ENCODE results near the gene MLH3. TPM values are rescaled to one million over a fixed set of nuclear protein-coding genes. Genes with fewer than 3 reads are reported as not detected.
A peak's percentile ranks its signal among the peaks of the same experiment; 100 is the strongest.

Gene MLH3
- total RNA-seq, 2 donors from 2014 or later, result 23.3 to 29.6 TPM

- intact Hi-C loops (cut with DNase I), result no loop called here
- WGBS, result 78% methylated on average over 3 of the region's 3 CpGs
These were observed 45.9 kb downstream of the MLH3 start for GRCh38 chr14:75005357-75005756.

GRCh38 chr14:75003250-75004027 is 47.8 kb downstream of the MLH3 start:
- Histone ChIP-seq H3K27me3 (replicated peaks; ENCODE audit: insufficient read depth) (no peaks in the 10 kb centered on the region), H3K4me3 (peak overlapping the region; percentile 53 to 67), H3K36me3 (peaks cover 2 to 4% of the 10 kb centered on the region in 2 donors), H3K9me3 (no peaks in the 10 kb centered on the region), H3K4me1 (replicated peaks) (peaks cover 8% of the 10 kb centered on the region), H3K27ac (peak overlapping the region; percentile 67 to 80)
- no peak for TF ChIP-seq CTCF (IDR thresholded peaks at IDR 0.05)
- no peak for TF ChIP-seq POLR2AphosphoS5 (IDR thresholded peaks at IDR 0.05)
- TF ChIP-seq POLR2A (IDR thresholded peaks at IDR 0.05), result no peak
- no peak for DNase-seq (ENCODE audit: low spot score)
- intact Hi-C loops (cut with DNase I), result loop anchor here (5.0 kb wide), 1 partner anchor 56 kb away; no protein-coding TSS in a partner anchor
- 9% methylated on average over 18 of the region's 18 CpGs for WGBS

More at GRCh38 chr14:75005357-75005756, 45.9 kb downstream of the MLH3 start:
- no peak overlapping the region for H3K27ac ChIP-seq
- no peak overlapping the region for H3K4me3 ChIP-seq
- H3K36me3 ChIP-seq, result peaks cover 2 to 4% of the 10 kb centered on the region in 2 donors
- H3K4me1 ChIP-seq (replicated peaks), result peaks cover 8% of the 10 kb centered on the region
- no peak for DNase-seq (ENCODE audit: low spot score)
- no peak for TF ChIP-seq POLR2AphosphoS5 (IDR thresholded peaks at IDR 0.05)
- no peak for TF ChIP-seq CTCF (IDR thresholded peaks at IDR 0.05)
- no peak for TF ChIP-seq POLR2A (IDR thresholded peaks at IDR 0.05)
- no peaks in the 10 kb centered on the region for H3K9me3 ChIP-seq
- H3K27me3 ChIP-seq (replicated peaks; ENCODE audit: insufficient read depth), result no peaks in the 10 kb centered on the region

GRCh38 chr14:75002392-75003249 is 48.6 kb downstream of the MLH3 start, which contains the start of gene EIF2B2:
TSS of gene EIF2B2 (plus strand) at chr14:75002921. CDS start at chr14:75002991, 70 bp downstream.
- intact Hi-C loops (cut with DNase I), result loop anchor here (5.0 kb wide), 1 partner anchor 55 kb away; no protein-coding TSS in a partner anchor
- Histone ChIP-seq H3K9me3 (no peaks in the 10 kb centered on the region), H3K36me3 (peaks cover 2 to 4% of the 10 kb centered on the region in 2 donors), H3K4me1 (replicated peaks) (peaks cover 8% of the 10 kb centered on the region), H3K27me3 (replicated peaks; ENCODE audit: insufficient read depth) (no peaks in the 10 kb centered on the region), H3K4me3 (peak within 1 kb of the TSS; percentile 53 to 67), H3K27ac (peak within 1 kb of the TSS; percentile 67 to 80)
- under 1% methylated on average over 43 of the region's 66 CpGs for WGBS
- TF ChIP-seq POLR2A (IDR thresholded peaks at IDR 0.05) (peak; percentile 45), POLR2AphosphoS5 (IDR thresholded peaks at IDR 0.05) (peak; percentile 91), CTCF (IDR thresholded peaks at IDR 0.05) (peak in 2 of 4 experiments; percentile 46 to 52)
- DNase-seq (ENCODE audit: low spot score), result peak; percentile 98

- no peaks in the 10 kb centered on the region for H3K27me3 ChIP-seq (replicated peaks; ENCODE audit: insufficient read depth)
- no peaks in the 10 kb centered on the region for H3K9me3 ChIP-seq
- WGBS, result 90% methylated on average over 1 of the region's 1 CpG
- no peak for DNase-seq (ENCODE audit: low spot score)
- TF ChIP-seq POLR2AphosphoS5 (IDR thresholded peaks at IDR 0.05), result no peak
- no peak for TF ChIP-seq CTCF (IDR thresholded peaks at IDR 0.05)
- TF ChIP-seq POLR2A (IDR thresholded peaks at IDR 0.05), result no peak
- H3K27ac ChIP-seq, result peak overlapping the region; percentile 67 to 80
- H3K4me1 ChIP-seq (replicated peaks), result peaks cover 8% of the 10 kb centered on the region
- peaks cover 0 to 4% of the 10 kb centered on the region in 2 donors for H3K36me3 ChIP-seq
- intact Hi-C loops (cut with DNase I), result loop anchor here (5.0 kb wide), 1 partner anchor 55 kb away; no protein-coding TSS in a partner anchor
- H3K4me3 ChIP-seq, result peak overlapping the region; percentile 53 to 67
These were observed 49.4 kb downstream of the MLH3 start for GRCh38 chr14:75001899-75002298.

Data from prostate gland (tissue), 2 donors.